ENCODE data around the gene CREB5. TPM values are rescaled to one million over a fixed set of nuclear protein-coding genes. Genes with fewer than 3 reads are reported as not detected.

Gene CREB5
- total and polyA plus RNA-seq, 4 experiments from 2014 or later, result not detected

DNA sequence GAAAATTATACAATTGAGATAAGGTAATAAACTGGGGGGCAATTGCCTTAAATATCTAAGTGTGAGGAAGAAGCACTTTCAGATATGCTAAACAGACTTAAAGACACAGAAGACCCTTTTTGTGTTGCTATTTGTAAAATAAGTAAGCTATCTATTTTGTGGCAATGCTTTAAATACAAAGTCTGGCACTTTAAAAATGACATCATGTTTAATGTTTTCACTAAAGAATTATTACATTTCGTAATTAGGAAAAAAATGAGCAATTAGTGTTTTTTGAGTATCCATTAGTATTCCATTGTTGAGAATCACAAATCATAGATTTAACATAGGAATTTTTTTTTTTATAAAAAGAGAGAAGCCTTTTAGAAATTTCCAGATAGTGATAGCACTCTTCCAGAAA lies 2.1 kb downstream of the CREB5 start:
- Mint-ChIP-seq H3K4me3 (no peak overlapping the region), H3K36me3 (no peaks in the 10 kb centered on the region), H3K4me1 (peaks cover 6 to 15% (median 10%) of the 10 kb centered on the region in 4 donors), H3K27ac (no peak overlapping the region), H3K27me3 (peaks cover 33 to 37% of the 10 kb centered on the region in 2 donors), H3K9me3 (no peaks in the 10 kb centered on the region)
- intact Hi-C loops (cut with micrococcal nuclease), result no loop called here
- H3K27ac ChIP-seq (ENCODE audit: low read depth, low read length), result no peak overlapping the region
- no peaks in the 10 kb centered on the region for H3K9me3 ChIP-seq (ENCODE audit: control insufficient read depth in 1 of 2, low read length in 2 of 2)
- H3K4me1 ChIP-seq (ENCODE audit: insufficient read depth, low read length), result peaks cover 15% of the 10 kb centered on the region
- no peak overlapping the region for H3K4me3 ChIP-seq (ENCODE audit: low read length in 2 of 2)
- ChIA-PET POLR2A (ENCODE audit: partially characterized antibody) (no interaction called here), CTCF (ENCODE audit: partially characterized antibody) (no interaction called here)
- H3K36me3 ChIP-seq (ENCODE audit: insufficient read depth, low read length), result no peaks in the 10 kb centered on the region
- H3K27me3 ChIP-seq (ENCODE audit: insufficient read depth, low read length), result peaks cover 11% of the 10 kb centered on the region
- no peak for DNase-seq

DNA sequence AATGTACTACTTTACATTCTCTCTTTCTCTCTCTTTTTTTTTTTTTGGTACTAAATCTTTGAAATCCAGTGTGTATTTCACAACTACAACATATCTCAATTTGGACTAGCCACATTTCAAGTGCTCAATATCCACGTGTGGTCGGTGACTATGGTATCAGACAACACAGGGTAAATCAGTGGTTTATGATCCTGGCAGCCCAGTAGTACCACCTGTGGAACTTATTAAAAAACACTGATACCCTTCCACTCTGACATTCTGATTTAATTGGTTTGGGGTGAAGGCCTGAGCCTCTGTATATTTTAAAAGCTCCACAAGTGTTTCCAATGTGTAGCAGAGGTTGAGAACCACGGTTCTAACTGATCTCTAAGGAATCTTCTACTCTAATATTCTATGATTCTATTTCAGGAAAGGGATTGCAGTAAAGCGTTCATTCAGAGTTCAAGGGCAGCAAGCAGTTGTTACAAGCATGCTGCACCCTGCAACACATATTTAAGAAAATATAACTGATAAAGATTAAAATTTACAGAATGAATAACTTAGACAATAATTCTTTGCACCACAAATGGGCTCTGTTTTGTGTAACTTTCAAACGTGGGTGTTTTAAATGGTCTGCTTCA lies 5.1 kb downstream of the CREB5 start:
- no peak for DNase-seq
- Mint-ChIP-seq H3K27ac (no peak overlapping the region), H3K4me1 (no peaks in the 10 kb centered on the region), H3K27me3 (peaks cover 19 to 24% of the 10 kb centered on the region in 2 donors), H3K4me3 (no peak overlapping the region), H3K9me3 (no peaks in the 10 kb centered on the region), H3K36me3 (no peaks in the 10 kb centered on the region)
- Histone ChIP-seq H3K36me3 (ENCODE audit: insufficient read depth, low read length) (no peaks in the 10 kb centered on the region), H3K27me3 (ENCODE audit: insufficient read depth, low read length) (no peaks in the 10 kb centered on the region), H3K27ac (ENCODE audit: low read depth, low read length) (no peak overlapping the region), H3K9me3 (ENCODE audit: control insufficient read depth in 1 of 2, low read length in 2 of 2) (no peaks in the 10 kb centered on the region), H3K4me3 (ENCODE audit: low read length in 2 of 2) (no peak overlapping the region), H3K4me1 (ENCODE audit: insufficient read depth, low read length) (no peaks in the 10 kb centered on the region)
- intact Hi-C loops (cut with micrococcal nuclease), result no loop called here
- CTCF ChIA-PET (ENCODE audit: partially characterized antibody), result no interaction called here
- POLR2A ChIA-PET (ENCODE audit: partially characterized antibody), result no interaction called here

DNA sequence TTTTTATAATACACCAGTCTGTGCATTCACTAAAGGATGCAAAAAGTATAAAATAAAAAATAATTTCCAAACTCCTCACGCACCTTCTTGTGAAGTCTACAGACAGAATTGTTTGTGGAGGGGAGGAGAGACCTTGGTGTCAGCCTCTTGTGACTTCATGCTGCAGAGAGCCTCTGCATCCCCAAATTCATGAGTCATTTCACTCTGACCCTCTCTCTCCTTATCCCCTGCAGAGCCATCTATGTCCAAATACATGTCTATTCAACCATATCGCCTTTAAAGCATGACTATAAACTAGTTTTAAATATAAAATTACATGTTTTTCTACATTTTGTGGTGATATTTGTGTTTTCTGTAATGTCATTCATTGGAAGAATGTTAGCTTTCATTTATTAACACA lies 6.0 kb downstream of the CREB5 start:
- no peak overlapping the region for H3K27ac ChIP-seq (ENCODE audit: low read depth, low read length)
- H3K4me3 ChIP-seq (ENCODE audit: low read length in 2 of 2), result no peak overlapping the region
- Mint-ChIP-seq H3K4me3 (no peak overlapping the region), H3K27me3 (peaks cover 15 to 27% of the 10 kb centered on the region in 2 donors), H3K4me1 (no peaks in the 10 kb centered on the region), H3K9me3 (no peaks in the 10 kb centered on the region), H3K27ac (no peak overlapping the region), H3K36me3 (no peaks in the 10 kb centered on the region)
- CTCF ChIA-PET (ENCODE audit: partially characterized antibody), result no interaction called here
- H3K4me1 ChIP-seq (ENCODE audit: insufficient read depth, low read length), result no peaks in the 10 kb centered on the region
- no peaks in the 10 kb centered on the region for H3K36me3 ChIP-seq (ENCODE audit: insufficient read depth, low read length)
- no peak for DNase-seq
- no peaks in the 10 kb centered on the region for H3K27me3 ChIP-seq (ENCODE audit: insufficient read depth, low read length)
- intact Hi-C loops (cut with micrococcal nuclease), result no loop called here
- POLR2A ChIA-PET (ENCODE audit: partially characterized antibody), result no interaction called here
- H3K9me3 ChIP-seq (ENCODE audit: control insufficient read depth in 1 of 2, low read length in 2 of 2), result no peaks in the 10 kb centered on the region

DNA sequence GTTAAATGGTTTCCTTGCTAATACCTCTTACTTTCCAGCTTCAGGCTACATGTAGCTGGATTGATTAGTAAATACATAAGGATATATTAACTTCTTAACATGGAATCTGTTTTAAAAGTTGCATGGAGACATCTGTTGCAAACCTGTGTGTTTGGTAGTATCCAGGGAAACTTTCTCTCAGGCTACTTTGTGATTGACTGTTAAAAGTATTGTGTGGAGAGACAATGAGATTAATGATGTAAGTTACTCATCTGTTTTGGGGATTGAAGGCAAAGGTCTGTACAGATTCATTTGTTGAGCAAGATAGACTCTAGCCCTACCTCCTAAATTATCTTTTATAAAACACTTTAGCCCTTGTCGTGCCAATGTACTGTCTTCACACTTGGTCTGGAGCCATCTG lies 6.6 kb downstream of the CREB5 start:
- Mint-ChIP-seq H3K4me3 (no peak overlapping the region), H3K36me3 (no peaks in the 10 kb centered on the region), H3K27me3 (peaks cover 13 to 23% of the 10 kb centered on the region in 2 donors), H3K4me1 (no peaks in the 10 kb centered on the region), H3K9me3 (no peaks in the 10 kb centered on the region), H3K27ac (no peak overlapping the region)
- ChIA-PET POLR2A (ENCODE audit: partially characterized antibody) (no interaction called here), CTCF (ENCODE audit: partially characterized antibody) (no interaction called here)
- Histone ChIP-seq H3K27me3 (ENCODE audit: insufficient read depth, low read length) (no peaks in the 10 kb centered on the region), H3K36me3 (ENCODE audit: insufficient read depth, low read length) (no peaks in the 10 kb centered on the region), H3K4me1 (ENCODE audit: insufficient read depth, low read length) (no peaks in the 10 kb centered on the region), H3K4me3 (ENCODE audit: low read length in 2 of 2) (no peak overlapping the region), H3K9me3 (ENCODE audit: control insufficient read depth in 1 of 2, low read length in 2 of 2) (no peaks in the 10 kb centered on the region), H3K27ac (ENCODE audit: low read depth, low read length) (no peak overlapping the region)
- intact Hi-C loops (cut with micrococcal nuclease), result no loop called here
- no peak for DNase-seq

DNA sequence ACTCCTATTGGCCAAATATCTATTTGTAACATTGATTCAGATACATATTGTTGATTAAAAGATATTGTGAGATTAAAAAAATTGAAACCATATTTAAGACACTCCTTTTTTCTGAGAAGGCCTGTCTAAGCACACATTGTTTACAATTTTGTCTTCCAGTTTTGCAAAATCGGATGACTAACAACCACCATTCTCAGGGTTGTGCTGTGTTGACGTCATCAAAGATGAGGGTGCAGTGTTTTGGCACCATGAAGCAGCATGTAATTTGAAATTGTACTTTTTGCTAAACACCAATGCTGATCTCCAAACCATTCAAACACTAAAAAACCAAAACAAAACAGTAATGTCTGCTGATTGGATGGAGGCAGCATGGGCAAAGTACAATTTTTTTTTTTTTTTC lies 7.4 kb downstream of the CREB5 start:
- no peaks in the 10 kb centered on the region for H3K36me3 ChIP-seq (ENCODE audit: insufficient read depth, low read length)
- intact Hi-C loops (cut with micrococcal nuclease), result no loop called here
- no peak overlapping the region for H3K27ac Mint-ChIP-seq
- CTCF ChIA-PET (ENCODE audit: partially characterized antibody), result no interaction called here
- H3K4me1 Mint-ChIP-seq, result no peaks in the 10 kb centered on the region
- H3K27me3 ChIP-seq (ENCODE audit: insufficient read depth, low read length), result no peaks in the 10 kb centered on the region
- H3K36me3 Mint-ChIP-seq, result no peaks in the 10 kb centered on the region
- no peak overlapping the region for H3K4me3 ChIP-seq (ENCODE audit: low read length in 2 of 2)
- no peak overlapping the region for H3K27ac ChIP-seq (ENCODE audit: low read depth, low read length)
- DNase-seq, result no peak
- no peaks in the 10 kb centered on the region for H3K9me3 Mint-ChIP-seq
- H3K4me1 ChIP-seq (ENCODE audit: insufficient read depth, low read length), result no peaks in the 10 kb centered on the region
- H3K27me3 Mint-ChIP-seq, result peaks cover 14 to 22% of the 10 kb centered on the region in 2 donors
- no peaks in the 10 kb centered on the region for H3K9me3 ChIP-seq (ENCODE audit: control insufficient read depth in 1 of 2, low read length in 2 of 2)
- no peak overlapping the region for H3K4me3 Mint-ChIP-seq
- POLR2A ChIA-PET (ENCODE audit: partially characterized antibody), result no interaction called here

DNA sequence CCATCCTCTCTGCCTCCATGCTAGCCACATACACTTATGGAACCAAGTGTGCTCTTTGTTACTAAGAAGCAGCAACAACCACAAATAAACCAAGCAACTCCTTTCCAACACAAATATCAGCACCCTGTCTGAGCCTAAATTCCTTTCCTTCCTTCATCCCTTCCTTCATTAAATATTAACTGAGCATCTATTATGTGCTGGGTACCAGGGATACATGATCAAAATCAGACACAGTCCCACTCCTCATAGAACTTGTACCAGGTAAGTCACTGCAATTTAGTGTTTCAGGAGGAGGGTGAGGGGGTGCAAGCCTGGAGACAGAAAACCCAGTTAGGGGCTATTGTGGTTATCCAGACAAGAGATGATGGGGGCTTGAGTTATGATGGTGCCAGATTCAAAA lies 10.8 kb downstream of the CREB5 start:
- DNase-seq, result no peak
- Histone ChIP-seq H3K9me3 (ENCODE audit: control insufficient read depth in 1 of 2, low read length in 2 of 2) (no peaks in the 10 kb centered on the region), H3K27me3 (ENCODE audit: insufficient read depth, low read length) (no peaks in the 10 kb centered on the region), H3K4me1 (ENCODE audit: insufficient read depth, low read length) (no peaks in the 10 kb centered on the region), H3K4me3 (ENCODE audit: low read length in 2 of 2) (no peak overlapping the region), H3K27ac (ENCODE audit: low read depth, low read length) (no peak overlapping the region), H3K36me3 (ENCODE audit: insufficient read depth, low read length) (no peaks in the 10 kb centered on the region)
- Mint-ChIP-seq H3K27ac (no peak overlapping the region), H3K36me3 (no peaks in the 10 kb centered on the region), H3K4me3 (no peak overlapping the region), H3K27me3 (peaks cover 17 to 20% of the 10 kb centered on the region in 2 donors), H3K9me3 (peaks cover 0 to 2% (median 0%) of the 10 kb centered on the region in 8 donors), H3K4me1 (no peaks in the 10 kb centered on the region)
- ChIA-PET CTCF (ENCODE audit: partially characterized antibody) (no interaction called here), POLR2A (ENCODE audit: partially characterized antibody) (no interaction called here)
- intact Hi-C loops (cut with micrococcal nuclease), result no loop called here

DNA sequence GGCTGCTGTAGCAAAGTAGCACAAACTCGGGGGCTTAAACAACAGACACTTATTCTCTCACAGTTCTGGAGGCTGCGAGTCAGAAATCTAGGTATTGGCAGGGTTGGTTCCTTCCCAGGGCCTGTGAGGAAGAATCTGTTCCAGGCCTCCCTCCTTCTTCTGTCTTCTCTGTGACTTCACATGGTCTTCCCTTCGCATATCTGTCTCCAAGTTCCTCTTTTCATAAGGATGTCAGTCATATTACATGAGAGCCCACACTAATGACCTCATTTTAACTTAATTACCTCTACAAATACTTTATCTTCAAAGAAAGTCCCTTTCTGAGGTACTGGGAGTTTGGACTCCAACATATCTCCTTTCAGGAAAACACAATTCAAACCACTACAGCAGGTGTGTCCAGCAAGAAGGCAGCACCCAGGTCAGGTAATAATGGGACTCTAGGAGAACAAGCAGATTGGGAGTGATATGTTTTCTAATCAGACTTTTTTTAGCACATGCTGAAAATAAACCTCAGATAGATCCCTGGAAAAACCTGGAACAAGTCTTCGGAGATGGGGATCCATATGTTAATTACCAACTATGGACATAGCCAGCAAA lies 11.7 kb downstream of the CREB5 start:
- CTCF ChIA-PET (ENCODE audit: partially characterized antibody), result no interaction called here
- no peaks in the 10 kb centered on the region for H3K9me3 ChIP-seq (ENCODE audit: control insufficient read depth in 1 of 2, low read length in 2 of 2)
- H3K36me3 Mint-ChIP-seq, result no peaks in the 10 kb centered on the region
- H3K27me3 Mint-ChIP-seq, result peaks cover 19 to 20% of the 10 kb centered on the region in 2 donors
- DNase-seq, result no peak
- no peaks in the 10 kb centered on the region for H3K36me3 ChIP-seq (ENCODE audit: insufficient read depth, low read length)
- H3K4me1 Mint-ChIP-seq, result no peaks in the 10 kb centered on the region
- H3K4me3 Mint-ChIP-seq, result no peak overlapping the region
- H3K27ac ChIP-seq (ENCODE audit: low read depth, low read length), result no peak overlapping the region
- H3K4me1 ChIP-seq (ENCODE audit: insufficient read depth, low read length), result no peaks in the 10 kb centered on the region
- H3K27me3 ChIP-seq (ENCODE audit: insufficient read depth, low read length), result no peaks in the 10 kb centered on the region
- H3K27ac Mint-ChIP-seq, result no peak overlapping the region
- H3K9me3 Mint-ChIP-seq, result peaks cover 0 to 2% (median 0%) of the 10 kb centered on the region in 8 donors
- intact Hi-C loops (cut with micrococcal nuclease), result no loop called here
- H3K4me3 ChIP-seq (ENCODE audit: low read length in 2 of 2), result no peak overlapping the region
- POLR2A ChIA-PET (ENCODE audit: partially characterized antibody), result no interaction called here

Measured in CD4-positive, alpha-beta memory T cell (primary cell).